Aorta (tissue), 5 donors: Measurements from ENCODE around the gene LEO1. TPM values are rescaled to one million over a fixed set of nuclear protein-coding genes. Genes with fewer than 3 reads are reported as not detected.

Source experiments
- ATAC-seq: fragments of 200-7000 bp; cut with Tn5 transposase; one replicate; pipeline ENCODE4 v1.9.1; 2022; ENCODE audit warnings: moderate library complexity; ENCODE audit not compliant: low FRiP score
- DNase-seq, 2 donors: peaks; one replicate each; pipeline ENCODE4 v3.0.0-alpha.2; 2020
- H3K27ac ChIP-seq, 2 donors: one replicate each; pipeline ENCODE4 v1.5.1; 2013; ENCODE audit warnings: low read length in 2 of 2, mild to moderate bottlenecking in 2 of 2, moderate library complexity in 2 of 2, control low read depth in 1 of 2, inconsistent platforms in 1 of 2, low read depth in 1 of 2
- H3K27me3 ChIP-seq, 2 donors: one replicate each; pipeline ENCODE4 v1.6.1; 2013; ENCODE audit warnings: control low read depth in 1 of 2, low read length in 1 of 2, mild to moderate bottlenecking in 1 of 2, moderate library complexity in 1 of 2; ENCODE audit not compliant: insufficient read depth in 2 of 2, control insufficient read depth in 1 of 2
- H3K36me3 ChIP-seq, 2 donors: one replicate each; pipeline ENCODE4 v1.6.1; 2013; ENCODE audit warnings: control low read depth in 1 of 2, low read length in 1 of 2, mild to moderate bottlenecking in 1 of 2; ENCODE audit not compliant: insufficient read depth in 2 of 2, control insufficient read depth in 1 of 2
- H3K4me1 ChIP-seq, 2 donors: one replicate each; pipeline ENCODE4 v1.6.1; 2013; ENCODE audit warnings: low read length in 2 of 2, control low read depth in 1 of 2, mild to moderate bottlenecking in 1 of 2, moderate library complexity in 1 of 2; ENCODE audit not compliant: insufficient read depth in 2 of 2, control insufficient read depth in 1 of 2
- H3K4me3 ChIP-seq, 2 donors: one replicate each; pipeline ENCODE4 v1.5.1; 2013; ENCODE audit warnings: low read length in 2 of 2, control low read depth in 1 of 2, mild to moderate bottlenecking in 1 of 2
- H3K9me3 ChIP-seq: one replicate; pipeline ENCODE4 v1.6.1; 2013; ENCODE audit warnings: mild to moderate bottlenecking, low read length; ENCODE audit not compliant: control insufficient read depth
- WGBS, 2 donors: extraction: QIAGEN DNeasy Blood & Tissue Kit; methylation state at CpG; one replicate each; pipeline ENCODE4 v1.1.7; 2013; 5-methylcytosine and 5-hydroxymethylcytosine counted together
- intact Hi-C, 2 donors: fragments of 100-400 bp; cut with DNase I; formaldehyde crosslinking; loops; one replicate each; pipeline versions ENCODE4 v1.14.2 to v1.15.0; 2022
- polyA plus RNA-seq, 2 donors: library from polyadenylated mRNA; stranded (reverse); fragments of 200-250 nt; gene quantifications; one replicate each; pipeline ENCODE4 v1.2.3, GENCODE V29; 2013
- total RNA-seq, 2 donors: library from RNA; stranded (reverse); fragmentation: NEBNext Ultra II Directional; extraction: Animal tissue kit (Norgen Biotek cat#: 25700); gene quantifications; one replicate each; pipeline ENCODE4 v1.2.1, GENCODE V29; 2021
- donor health status: healthy with polysubstance abuse.
- donor health status: Bipolar disorder and iron deficiency.
- donor health status: DM: no; HTN: no; CAD: no.
- donor health status: DM: no; HTN: no; CAD: no.
- donor health status: DM: yes; HTN: yes; CAD: no.

The LEO1 gene
- total and polyA plus RNA-seq, 4 donors = 7.4 to 10.3 (median 9.0) TPM

DNA sequence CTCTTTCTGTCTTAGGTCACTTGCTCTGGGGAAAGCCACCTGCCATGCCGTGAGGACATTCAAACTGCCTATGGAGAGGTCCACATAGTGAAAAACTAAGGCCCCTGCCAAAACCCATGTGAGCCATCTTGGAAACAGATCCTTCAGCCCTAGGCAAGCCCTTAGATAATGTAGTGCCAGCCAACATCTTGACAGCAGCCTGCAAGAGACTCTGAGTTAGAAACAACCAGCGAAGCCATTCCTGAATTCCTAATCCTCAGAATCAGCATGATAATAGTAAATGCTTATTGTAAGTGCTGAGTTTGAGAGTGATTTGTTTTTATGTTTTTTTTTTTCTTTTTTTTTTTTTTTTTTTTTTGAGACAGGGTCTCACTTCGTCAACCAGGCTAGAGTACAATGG lies 40.6 kb downstream of the LEO1 start:
- Histone ChIP-seq H3K27ac (no peak overlapping the region), H3K36me3 (peaks cover 3 to 4% of the 10 kb centered on the region in 2 donors)
- WGBS, 2 donors = 94 to 96% methylated on average over 3 of the region's 3 CpGs

DNA sequence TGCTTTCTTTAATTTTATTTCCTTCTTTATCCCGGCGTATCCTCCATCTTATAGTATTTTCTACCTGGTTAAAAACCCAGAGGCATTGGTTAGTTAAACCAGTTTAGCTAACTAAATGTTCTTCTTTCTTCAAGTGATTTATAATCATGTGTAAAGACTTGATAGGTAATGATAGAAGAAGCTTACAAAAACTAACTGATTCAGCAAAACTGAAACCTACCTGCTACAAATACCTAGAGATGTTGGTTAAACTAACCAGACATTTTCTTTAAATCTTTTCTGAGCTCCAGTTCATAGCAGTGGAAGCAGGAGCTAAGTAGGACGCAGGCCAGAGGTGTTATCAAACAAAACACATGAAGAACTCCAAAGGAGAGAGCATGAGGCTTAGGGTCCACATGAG lies 44.8 kb downstream of the LEO1 start:
- no peak for ATAC-seq

More for the DNA sequence above, 40.6 kb downstream of the LEO1 start:
- intact Hi-C loops = no loop called here
- Histone ChIP-seq H3K27me3 (no peaks in the 10 kb centered on the region), H3K9me3 (no peaks in the 10 kb centered on the region), H3K4me1 (no peaks in the 10 kb centered on the region), H3K4me3 (no peak overlapping the region)
- DNase-seq (no peak), ATAC-seq (no peak)

GRCh38 chr15:51924156-51925068 lies 47.2 kb downstream of the LEO1 start:
- Histone ChIP-seq H3K27me3 (no peaks in the 10 kb centered on the region), H3K4me1 (no peaks in the 10 kb centered on the region), H3K36me3 (peaks cover 3 to 9% of the 10 kb centered on the region in 2 donors), H3K27ac (no peak overlapping the region), H3K4me3 (no peak overlapping the region), H3K9me3 (no peaks in the 10 kb centered on the region)
- no peak for ATAC-seq
- 63 to 71% methylated on average over 11 of the region's 11 CpGs for WGBS, 2 donors
- intact Hi-C loops = no loop called here
- DNase-seq = no peak

More for the DNA sequence above, 44.8 kb downstream of the LEO1 start:
- Histone ChIP-seq H3K27me3 (no peaks in the 10 kb centered on the region), H3K9me3 (no peaks in the 10 kb centered on the region), H3K4me1 (no peaks in the 10 kb centered on the region), H3K36me3 (peaks cover 7 to 8% of the 10 kb centered on the region in 2 donors), H3K4me3 (no peak overlapping the region), H3K27ac (no peak overlapping the region)
- no peak for DNase-seq
- 95 to 98% methylated on average over 3 of the region's 3 CpGs for WGBS, 2 donors
- intact Hi-C loops = no loop called here

DNA sequence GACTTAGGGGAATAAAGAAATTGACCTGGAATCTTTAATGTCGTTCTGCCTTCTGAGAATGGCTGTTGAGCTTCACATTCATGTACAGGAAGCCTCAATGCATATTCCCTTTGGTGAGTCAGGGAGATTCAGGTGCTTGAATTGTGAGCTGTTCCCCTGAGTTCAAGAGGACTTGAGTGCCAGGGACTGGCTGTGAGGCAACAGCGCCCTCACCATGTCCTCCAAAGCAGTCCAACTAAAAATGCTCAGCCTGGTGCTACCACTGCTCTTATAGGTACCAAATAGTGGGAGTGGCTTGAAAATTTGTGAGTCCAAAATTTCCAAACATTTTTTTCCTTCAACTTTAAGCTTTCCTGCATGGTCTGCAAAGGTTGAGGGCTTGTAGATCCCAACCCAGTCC lies 54.1 kb downstream of the LEO1 start:
- H3K27me3 ChIP-seq = no peaks in the 10 kb centered on the region
- no peak overlapping the region for H3K27ac ChIP-seq
- ATAC-seq (no peak), DNase-seq (no peak)
- peaks cover 0 to 11% of the 10 kb centered on the region in 2 donors for H3K36me3 ChIP-seq
- intact Hi-C loops = no loop called here
- H3K4me1 ChIP-seq = no peaks in the 10 kb centered on the region
- 79 to 82% methylated on average over 2 of the region's 2 CpGs for WGBS, 2 donors
- H3K4me3 ChIP-seq = no peak overlapping the region
- no peaks in the 10 kb centered on the region for H3K9me3 ChIP-seq

GRCh38 chr15:51912528-51912927 lies 59.0 kb downstream of the LEO1 start:
- intact Hi-C loops = no loop called here
- H3K4me1 ChIP-seq = no peaks in the 10 kb centered on the region
- ATAC-seq (no peak), DNase-seq (no peak)
- H3K4me3 ChIP-seq = no peak overlapping the region
- H3K9me3 ChIP-seq = no peaks in the 10 kb centered on the region
- 93 to 94% methylated on average over 3 of the region's 3 CpGs for WGBS, 2 donors
- H3K27ac ChIP-seq = no peak overlapping the region
- H3K27me3 ChIP-seq = no peaks in the 10 kb centered on the region
- H3K36me3 ChIP-seq = peaks cover 0 to 7% of the 10 kb centered on the region in 2 donors

- no peaks in the 10 kb centered on the region for H3K4me1 ChIP-seq
- H3K4me3 ChIP-seq = no peak overlapping the region
- no peaks in the 10 kb centered on the region for H3K27me3 ChIP-seq
- no peaks in the 10 kb centered on the region for H3K9me3 ChIP-seq
- H3K36me3 ChIP-seq = peaks cover 0 to 7% of the 10 kb centered on the region in 2 donors
- intact Hi-C loops = no loop called here
- H3K27ac ChIP-seq = no peak overlapping the region
- DNase-seq = no peak
- no peak for ATAC-seq
- WGBS, 2 donors = 85 to 89% methylated on average over 2 of the region's 2 CpGs
These were observed 62.0 kb downstream of the LEO1 start for GRCh38 chr15:51909584-51909983.

GRCh38 chr15:51908316-51908715 lies 63.3 kb downstream of the LEO1 start:
- Histone ChIP-seq H3K27me3 (no peaks in the 10 kb centered on the region), H3K4me3 (no peak overlapping the region), H3K4me1 (no peaks in the 10 kb centered on the region), H3K27ac (no peak overlapping the region), H3K36me3 (peaks cover 4 to 5% of the 10 kb centered on the region in 2 donors), H3K9me3 (no peaks in the 10 kb centered on the region)
- 96 to 100% methylated on average over 1 of the region's 1 CpG for WGBS, 2 donors
- DNase-seq = no peak
- ATAC-seq = no peak
- intact Hi-C loops = no loop called here

DNA sequence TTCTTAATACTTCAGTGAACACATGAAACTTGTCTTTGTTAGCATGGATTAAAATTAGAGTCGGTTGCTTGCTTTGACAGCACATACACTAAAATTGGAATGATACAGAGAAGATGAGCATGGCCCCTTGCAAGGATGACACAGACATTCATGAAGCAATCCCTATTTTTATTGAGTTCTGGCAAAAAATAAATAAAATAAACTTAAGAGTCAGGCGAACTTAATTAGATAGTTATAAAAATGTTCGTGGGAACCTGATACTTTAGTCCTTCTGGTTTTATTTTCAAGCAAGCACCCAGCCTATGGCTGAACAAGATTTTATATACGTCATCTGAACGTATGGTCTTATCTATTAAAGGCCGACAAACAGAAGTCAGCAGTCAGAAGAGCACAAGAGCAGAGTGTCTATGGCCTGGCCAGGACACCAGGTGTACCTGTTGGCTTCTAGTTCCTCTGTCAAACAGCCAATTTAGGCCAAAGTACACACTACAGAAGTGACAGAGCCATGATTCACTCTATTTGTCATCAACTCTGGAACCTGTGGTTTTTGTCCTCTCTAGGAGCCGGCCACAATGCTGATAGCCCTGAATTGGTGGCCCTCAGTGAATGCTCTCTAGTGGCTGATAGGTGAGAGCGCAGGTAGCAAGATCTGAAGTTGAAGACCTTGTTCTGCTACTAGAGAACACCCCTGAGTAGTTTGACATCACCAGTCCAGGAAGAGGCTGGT lies 64.3 kb downstream of the LEO1 start:
- H3K27me3 ChIP-seq = no peaks in the 10 kb centered on the region
- H3K27ac ChIP-seq = no peak overlapping the region
- DNase-seq (no peak), ATAC-seq (no peak)
- H3K4me3 ChIP-seq = no peak overlapping the region
- H3K36me3 ChIP-seq = peaks cover 4 to 5% of the 10 kb centered on the region in 2 donors
- H3K9me3 ChIP-seq = no peaks in the 10 kb centered on the region
- intact Hi-C loops = no loop called here
- WGBS, 2 donors = 74 to 88% methylated on average over 8 of the region's 8 CpGs
- H3K4me1 ChIP-seq = no peaks in the 10 kb centered on the region
